ENCODE data around the gene HSPA12A.

Gene HSPA12A, protein sequence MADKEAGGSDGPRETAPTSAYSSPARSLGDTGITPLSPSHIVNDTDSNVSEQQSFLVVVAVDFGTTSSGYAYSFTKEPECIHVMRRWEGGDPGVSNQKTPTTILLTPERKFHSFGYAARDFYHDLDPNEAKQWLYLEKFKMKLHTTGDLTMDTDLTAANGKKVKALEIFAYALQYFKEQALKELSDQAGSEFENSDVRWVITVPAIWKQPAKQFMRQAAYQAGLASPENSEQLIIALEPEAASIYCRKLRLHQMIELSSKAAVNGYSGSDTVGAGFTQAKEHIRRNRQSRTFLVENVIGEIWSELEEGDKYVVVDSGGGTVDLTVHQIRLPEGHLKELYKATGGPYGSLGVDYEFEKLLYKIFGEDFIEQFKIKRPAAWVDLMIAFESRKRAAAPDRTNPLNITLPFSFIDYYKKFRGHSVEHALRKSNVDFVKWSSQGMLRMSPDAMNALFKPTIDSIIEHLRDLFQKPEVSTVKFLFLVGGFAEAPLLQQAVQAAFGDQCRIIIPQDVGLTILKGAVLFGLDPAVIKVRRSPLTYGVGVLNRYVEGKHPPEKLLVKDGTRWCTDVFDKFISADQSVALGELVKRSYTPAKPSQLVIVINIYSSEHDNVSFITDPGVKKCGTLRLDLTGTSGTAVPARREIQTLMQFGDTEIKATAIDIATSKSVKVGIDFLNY

DNA sequence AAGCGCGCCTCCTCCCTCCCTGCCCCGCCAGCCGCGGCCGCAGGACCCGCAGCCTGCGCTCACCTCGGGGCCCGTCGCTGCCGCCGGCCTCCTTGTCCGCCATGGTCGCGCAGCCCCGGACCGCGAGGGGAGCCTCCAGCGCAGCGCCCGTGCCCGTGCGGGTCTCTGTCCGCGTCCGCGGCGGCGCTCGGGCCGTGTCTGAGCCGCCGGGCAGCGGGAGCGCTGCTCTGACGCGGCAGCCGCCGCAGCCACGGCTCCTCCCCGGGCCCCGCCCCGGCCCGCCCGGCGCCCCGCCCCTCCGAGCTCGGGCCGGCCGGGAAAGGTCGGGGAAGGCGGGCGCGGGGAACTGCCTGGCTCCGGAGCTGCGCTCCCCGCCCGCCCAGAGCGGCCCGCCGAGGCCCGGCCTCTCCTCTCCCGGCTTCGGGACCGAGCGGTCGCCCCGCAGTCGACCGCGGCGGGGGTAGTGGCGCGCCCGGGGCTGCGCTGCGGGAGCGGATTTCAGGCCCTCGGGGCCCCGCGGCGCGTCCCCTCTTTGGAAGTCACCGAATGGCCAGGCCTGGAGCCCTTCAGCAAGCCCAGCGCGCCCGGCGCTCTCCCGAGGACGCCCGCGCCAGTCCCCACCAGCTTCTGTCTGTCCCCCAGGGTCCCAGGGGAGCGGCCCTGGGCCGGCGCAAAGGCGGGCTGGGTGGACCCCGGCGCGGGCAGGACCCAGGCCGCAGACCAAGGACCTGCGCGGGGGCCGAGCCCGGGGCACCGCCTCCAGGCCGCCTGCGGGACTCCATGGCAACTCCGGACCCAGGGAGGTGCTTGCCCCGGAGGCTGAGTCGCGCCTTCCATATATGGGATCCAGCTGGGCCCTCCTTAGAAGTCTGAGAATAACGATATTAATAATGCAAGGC lies at the start of gene HSPA12A:
HSPA12A (minus strand) TSS at position 200 of the 899 bp plus-strand sequence; CDS start at position 103, 97 bp downstream.
- peak; percentile 38 for DNase-seq (ENCODE audit: extremely low read depth, low read depth)
- TF ChIP-seq CTCF (IDR thresholded peaks at IDR 0.05; ENCODE audit: low read depth, low read length), result no peak

- DNase-seq (ENCODE audit: extremely low read depth, low read depth), result no peak
- TF ChIP-seq CTCF (IDR thresholded peaks at IDR 0.05; ENCODE audit: low read depth, low read length), result no peak
Measured at GRCh38 chr10:116791241-116791640, 48.9 kb upstream of the HSPA12A start.

DNA sequence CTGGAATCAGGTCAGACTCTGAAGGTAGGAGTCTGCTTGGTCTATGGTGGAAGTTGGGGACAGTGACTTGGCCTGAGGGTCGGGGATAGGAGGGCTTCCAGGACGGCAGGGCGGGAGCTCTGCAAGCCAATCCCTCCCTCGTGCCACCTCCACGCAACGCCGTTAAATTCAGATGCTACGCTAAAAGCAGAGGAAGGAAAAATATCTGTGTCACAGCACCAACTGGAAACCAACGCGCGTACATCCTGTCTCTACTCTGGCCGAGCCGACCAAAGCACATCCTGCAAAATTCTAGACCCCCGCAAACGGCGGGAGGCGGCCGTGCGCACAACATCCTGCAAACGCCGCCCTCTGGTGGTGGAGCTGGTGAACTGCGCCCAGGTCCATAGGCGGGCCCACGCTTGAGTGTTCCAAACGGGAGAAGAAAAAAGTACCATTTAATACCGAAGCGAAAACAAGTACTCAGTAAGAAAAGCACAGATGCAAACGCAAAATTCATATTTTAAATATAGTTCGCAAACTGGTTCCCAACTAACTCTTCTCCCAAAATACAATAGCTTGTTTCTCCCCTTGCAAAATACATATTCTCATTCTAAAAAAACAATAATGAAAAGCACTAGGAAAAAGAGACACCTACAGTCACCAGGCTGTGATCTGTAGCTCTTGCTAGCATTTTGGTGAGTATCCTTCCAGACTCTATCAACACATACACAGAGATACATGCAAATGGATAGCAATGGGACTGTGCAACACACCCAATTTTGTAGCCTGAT lies 45.7 kb upstream of the HSPA12A start:
- peak; percentile 8 for DNase-seq (ENCODE audit: extremely low read depth, low read depth)
- TF ChIP-seq CTCF (IDR thresholded peaks at IDR 0.05; ENCODE audit: low read depth, low read length), result no peak; the same call in none of the 2 replicates

DNA sequence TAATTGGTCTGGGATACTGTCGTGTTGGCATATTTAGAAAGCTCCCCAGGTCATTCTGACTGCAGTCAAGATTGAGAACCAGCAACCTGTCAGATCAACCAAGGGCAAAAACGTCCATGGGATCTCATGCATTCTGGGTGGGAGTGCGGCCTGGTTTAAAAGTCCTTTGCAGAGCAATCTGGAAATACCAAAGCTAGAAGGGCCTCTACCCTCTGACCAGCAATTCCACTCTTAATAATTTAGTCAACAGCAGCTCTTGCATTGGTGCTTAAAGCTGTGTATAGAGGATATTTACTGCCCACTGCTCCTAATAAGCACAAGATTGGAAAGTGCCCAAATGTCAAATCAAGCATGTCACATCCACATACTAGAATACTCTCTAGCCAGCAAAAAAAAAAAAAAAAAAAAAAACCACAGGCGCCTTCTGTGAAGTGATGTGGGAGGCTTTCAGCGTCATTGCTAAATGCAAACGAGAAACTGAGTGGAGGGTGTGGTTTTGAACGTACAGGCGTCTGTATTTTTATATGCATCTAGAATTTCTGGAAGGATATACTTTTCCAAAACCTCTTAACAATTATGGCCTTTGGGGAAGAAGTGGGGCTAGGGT lies 44.8 kb upstream of the HSPA12A start:
- TF ChIP-seq CTCF (IDR thresholded peaks at IDR 0.05; ENCODE audit: low read depth, low read length), result no peak
- no peak for DNase-seq (ENCODE audit: extremely low read depth, low read depth)

GRCh38 chr10:116785867-116786266 lies 43.5 kb upstream of the HSPA12A start:
- no peak for TF ChIP-seq CTCF (IDR thresholded peaks at IDR 0.05; ENCODE audit: low read depth, low read length)
- DNase-seq (ENCODE audit: extremely low read depth, low read depth), result no peak

DNA sequence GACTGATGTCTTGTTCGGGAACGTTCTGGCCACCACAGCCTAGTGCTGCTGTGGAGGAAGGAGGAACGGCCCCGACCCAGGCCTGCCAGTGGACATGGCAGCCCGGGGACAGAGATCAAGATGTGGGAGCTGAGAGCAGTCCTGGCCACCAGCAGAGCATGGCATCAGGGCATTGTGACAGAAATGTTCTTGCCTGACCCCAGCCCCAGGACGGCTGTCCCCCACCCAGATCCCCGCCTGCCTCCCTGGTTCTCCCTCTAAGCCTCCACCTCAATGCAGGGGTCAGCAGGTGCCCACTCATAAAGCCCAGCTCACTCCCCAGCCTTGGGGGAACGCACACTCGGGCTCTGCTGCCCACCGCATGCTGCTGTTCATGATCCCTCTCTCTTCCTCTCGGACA lies 42.9 kb upstream of the HSPA12A start:
- no peak for TF ChIP-seq CTCF (IDR thresholded peaks at IDR 0.05; ENCODE audit: low read depth, low read length)
- no peak for DNase-seq (ENCODE audit: extremely low read depth, low read depth)

Measured in AG09319 (cell line).